Measurements from ENCODE around the gene PJA2.
"Not testable (repeated sequence)": the region's sequence is repeated elsewhere in the genome, so short reads cannot be mapped to it uniquely, and the experiment has no call there.

PJA2 gene

DNA sequence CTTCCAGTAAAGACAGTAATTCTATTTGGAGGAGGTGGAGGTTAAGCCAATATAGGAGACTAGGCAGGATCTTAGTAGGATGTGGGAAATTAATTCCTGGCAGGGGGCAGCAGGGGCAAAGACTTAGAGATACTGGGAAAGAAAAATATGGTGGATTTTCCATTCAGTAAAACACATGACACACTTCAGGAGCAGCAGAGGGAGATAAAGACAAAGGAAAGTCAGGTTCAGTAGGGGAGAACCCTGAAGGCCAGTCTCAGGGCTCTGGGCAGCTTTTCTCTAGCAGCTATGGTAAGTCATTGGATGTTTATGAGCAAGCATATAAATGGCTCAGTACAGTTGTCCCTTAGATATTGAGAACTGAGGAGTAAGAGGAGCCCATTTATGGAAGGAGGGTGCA lies 105.5 kb downstream of the PJA2 start:
- no peak for DNase-seq

DNA sequence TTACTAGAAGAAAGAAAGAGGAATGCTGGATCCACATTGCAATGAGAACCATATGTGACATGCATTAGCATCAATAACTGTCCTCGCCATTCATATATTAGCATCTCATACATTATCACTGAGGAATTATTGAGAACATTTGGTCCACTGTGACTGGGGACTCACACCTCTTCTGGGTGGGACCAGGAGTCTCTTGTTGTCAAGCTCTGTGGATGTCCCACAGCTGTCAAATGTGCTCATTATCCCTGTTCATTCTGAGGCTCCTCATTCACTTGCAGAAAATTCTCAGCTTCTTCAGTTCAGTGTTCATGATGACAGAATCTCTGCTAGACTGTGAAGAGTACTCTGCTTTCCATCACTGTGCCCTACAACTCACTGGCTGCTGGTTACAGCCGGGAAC lies 109.4 kb downstream of the PJA2 start:
- DNase-seq = no peak

DNA sequence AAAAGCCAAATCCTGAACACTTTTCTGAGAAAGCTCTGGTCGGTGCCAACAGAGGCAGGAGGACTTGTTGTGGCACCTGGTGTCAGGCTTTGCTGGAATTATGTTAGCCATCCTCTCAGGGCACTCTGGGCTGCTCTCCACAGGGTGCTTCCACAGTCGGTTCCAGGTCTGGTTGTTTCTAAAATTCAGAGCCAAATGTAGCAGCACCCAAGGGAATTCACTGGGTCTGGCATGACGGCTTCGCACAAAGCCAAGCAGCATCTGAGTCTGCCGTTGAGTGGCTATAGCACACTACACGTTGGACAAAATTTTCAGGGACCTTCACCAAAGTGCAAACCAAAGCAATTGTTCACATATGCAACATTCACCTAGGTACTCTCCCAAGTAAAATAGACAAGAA lies 110.2 kb downstream of the PJA2 start:
- no peak for DNase-seq

DNA sequence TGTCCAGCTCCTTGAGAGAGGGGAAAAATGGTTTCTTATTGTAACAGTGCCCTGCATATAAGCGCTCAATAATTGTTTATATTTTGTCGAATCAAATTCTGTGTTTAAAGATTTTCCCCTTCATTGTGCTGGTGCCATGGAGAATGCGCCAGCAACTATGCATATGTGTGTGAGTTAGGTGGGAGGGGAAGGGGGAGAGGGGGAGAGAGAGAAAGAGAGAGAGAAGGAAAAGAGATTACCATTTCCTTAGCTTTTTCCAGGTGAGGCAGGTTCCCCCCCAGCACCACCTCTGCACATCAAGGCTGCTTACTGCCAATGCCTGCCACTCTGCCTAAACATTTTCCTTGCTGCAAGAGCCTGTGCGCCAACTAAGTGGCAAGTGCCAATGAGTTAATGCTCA lies 111.0 kb downstream of the PJA2 start:
- DNase-seq = no peak

DNA sequence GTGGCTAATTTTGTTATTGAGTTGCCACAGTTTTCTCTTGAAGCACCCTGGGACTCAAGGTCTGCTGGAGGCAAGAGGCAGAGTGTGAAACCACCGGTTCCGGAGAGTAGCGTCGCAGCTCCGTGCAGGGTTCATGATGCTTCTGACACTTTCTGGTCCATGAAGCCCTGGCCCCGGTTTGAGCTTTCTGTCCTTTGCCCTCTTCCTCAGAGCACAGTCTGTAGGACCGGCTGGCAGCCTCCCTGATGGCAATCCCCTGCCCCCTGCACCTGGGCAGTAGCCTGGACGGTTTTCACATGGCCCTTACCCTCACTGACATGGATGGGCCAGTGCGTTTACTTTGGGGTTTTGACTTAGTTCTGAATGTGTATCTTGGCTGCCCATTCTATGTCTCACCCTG lies 111.9 kb downstream of the PJA2 start:
- no peak for DNase-seq

DNA sequence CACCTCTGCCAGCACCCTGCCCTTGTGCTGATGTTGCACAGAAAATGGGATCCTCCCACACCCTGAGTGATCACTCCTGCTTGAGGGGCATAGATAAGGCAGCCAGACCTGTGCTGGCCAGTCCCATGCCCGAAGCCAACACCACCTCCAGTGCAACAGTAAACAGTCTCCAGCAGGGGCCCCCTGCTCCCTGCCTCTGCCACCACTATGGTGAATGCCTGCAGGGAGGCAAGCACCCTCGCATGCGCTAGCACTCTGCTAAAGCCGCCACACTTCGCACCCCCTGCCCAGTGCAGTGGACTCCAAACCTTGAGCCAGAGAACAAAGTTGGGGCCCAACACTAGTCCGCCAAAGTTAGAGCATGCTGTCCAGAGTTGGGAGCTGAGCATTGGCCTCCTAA lies 118.7 kb downstream of the PJA2 start:
- DNase-seq = no peak

DNA sequence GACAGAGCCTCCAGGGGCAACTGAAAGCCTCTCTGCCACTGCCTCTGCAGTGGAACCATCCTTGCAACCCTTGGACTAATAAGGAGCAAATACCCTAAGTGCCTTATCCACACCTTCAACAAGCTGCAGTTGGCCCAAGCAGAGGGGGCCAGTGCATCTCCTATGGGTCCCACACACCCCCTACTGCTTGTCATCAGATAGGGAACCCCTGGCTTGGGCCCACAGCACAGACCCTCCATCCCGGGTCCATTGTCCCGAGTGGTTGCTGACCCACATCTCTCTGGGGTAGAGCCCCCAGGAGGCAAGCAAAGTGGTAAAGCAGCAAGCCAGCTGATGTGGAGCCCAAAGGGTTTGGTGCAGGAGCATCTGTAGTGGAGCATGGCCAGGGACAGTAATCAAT lies 119.5 kb downstream of the PJA2 start:
- no peak for DNase-seq

DNA sequence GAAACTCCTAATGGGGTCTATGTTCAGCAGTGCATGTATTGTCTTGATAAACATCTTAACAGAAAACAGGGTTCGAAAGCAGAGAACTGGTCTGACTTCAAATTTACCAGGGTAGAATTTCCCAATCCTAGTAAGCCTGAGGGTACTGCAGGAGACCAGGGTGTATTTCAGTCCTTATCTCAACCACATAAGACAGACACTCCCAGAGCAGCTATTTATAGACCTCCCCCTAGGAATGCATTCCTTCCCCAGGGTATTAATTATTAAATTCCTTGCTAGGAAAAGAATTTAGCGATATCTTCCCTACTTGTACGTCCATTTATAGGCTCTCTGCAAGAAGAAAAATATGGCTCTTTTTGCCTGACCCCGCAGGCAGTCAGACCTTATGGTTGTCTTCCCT lies 123.1 kb downstream of the PJA2 start:
- DNase-seq = not testable (repeated sequence)

All from amniotic stem cell (primary cell).